PC-9 (cell line): ENCODE results near the gene SLC37A3.

Experiments used
- CTCF ChIP-seq: fragments of 200-600 bp; sonication (generic); conservative IDR thresholded peaks from 2 replicates; pipeline ENCODE4 v1.6.1; 2017; ENCODE audit warnings: mixed run types, antibody characterized with exemption, mild to moderate bottlenecking, moderate library complexity
- EZH2 ChIP-seq: fragments of 200-600 bp; sonication (generic); IDR thresholded peaks from 2 replicates; pipeline ENCODE4 v1.8.0; 2017; ENCODE audit warnings: antibody characterized with exemption, low read depth

- TF ChIP-seq CTCF (no peak), EZH2 (no peak)
These were observed 20.3 kb upstream of the SLC37A3 start for GRCh38 chr7:140418653-140419052.
